Measurements from ENCODE around the gene ADAMTSL4.

GRCh38 chr1:150544204-150544603, 5.0 kb upstream of the ADAMTSL4 start:
- TF ChIP-seq, protein P1, sequence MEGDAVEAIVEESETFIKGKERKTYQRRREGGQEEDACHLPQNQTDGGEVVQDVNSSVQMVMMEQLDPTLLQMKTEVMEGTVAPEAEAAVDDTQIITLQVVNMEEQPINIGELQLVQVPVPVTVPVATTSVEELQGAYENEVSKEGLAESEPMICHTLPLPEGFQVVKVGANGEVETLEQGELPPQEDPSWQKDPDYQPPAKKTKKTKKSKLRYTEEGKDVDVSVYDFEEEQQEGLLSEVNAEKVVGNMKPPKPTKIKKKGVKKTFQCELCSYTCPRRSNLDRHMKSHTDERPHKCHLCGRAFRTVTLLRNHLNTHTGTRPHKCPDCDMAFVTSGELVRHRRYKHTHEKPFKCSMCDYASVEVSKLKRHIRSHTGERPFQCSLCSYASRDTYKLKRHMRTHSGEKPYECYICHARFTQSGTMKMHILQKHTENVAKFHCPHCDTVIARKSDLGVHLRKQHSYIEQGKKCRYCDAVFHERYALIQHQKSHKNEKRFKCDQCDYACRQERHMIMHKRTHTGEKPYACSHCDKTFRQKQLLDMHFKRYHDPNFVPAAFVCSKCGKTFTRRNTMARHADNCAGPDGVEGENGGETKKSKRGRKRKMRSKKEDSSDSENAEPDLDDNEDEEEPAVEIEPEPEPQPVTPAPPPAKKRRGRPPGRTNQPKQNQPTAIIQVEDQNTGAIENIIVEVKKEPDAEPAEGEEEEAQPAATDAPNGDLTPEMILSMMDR (IDR thresholded peaks at IDR 0.05): no peak
- TF ChIP-seq POLR2A (IDR thresholded peaks at IDR 0.05): no peak

All from vagina (tissue), 2 donors.